ENCODE data around the gene TADA3. TPM values are rescaled to one million over a fixed set of nuclear protein-coding genes. Genes with fewer than 3 reads are reported as not detected.

Gene TADA3
- total and polyA plus RNA-seq, 2 experiments from 2014 or later = 29.1 to 61.7 TPM

DNA sequence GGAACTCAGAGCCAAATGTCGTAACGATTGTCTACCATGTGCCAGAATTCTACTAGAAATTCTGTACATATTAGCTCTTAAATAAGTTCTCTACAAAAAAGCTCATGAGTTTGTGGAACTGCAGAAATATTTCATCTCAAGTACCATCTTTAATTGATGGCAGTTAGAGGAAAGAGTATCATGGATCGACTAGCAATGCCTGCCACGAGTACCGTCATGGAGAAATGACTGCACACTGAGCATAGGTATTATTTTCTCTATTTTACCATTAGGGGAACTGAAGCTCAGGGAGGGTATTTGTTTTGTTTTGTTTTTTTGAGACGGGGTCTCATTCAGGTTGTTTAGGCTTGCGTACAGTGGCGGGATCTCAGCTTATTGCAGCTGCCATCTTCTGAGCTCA, 48.7 kb upstream of the TADA3 start:
- Mint-ChIP-seq H3K9me3 (no peaks in the 10 kb centered on the region; the same call in 2 of the 3 replicates), H3K4me3 (no peak overlapping the region), H3K27me3 (ENCODE audit: insufficient read depth, low read depth, poor library complexity) (peaks cover 17% of the 10 kb centered on the region), H3K36me3 (ENCODE audit: low read depth) (peaks cover 42% of the 10 kb centered on the region), H3K4me1 (peaks cover 4% of the 10 kb centered on the region), H3K27ac (no peak overlapping the region)
- TF ChIP-seq EZH2 (IDR thresholded peaks at IDR 0.05; ENCODE audit: low read depth, unreplicated experiment) = no peak
- TF ChIP-seq ZNF114 (CRISPR knock-in tag; IDR thresholded peaks at IDR 0.05) = no peak
- TF ChIP-seq ZNF462 (CRISPR knock-in tag; IDR thresholded peaks at IDR 0.05) = no peak
- TF ChIP-seq CREB1 (CRISPR knock-in tag; IDR thresholded peaks at IDR 0.05; ENCODE audit: low read depth) = no peak
- TF ChIP-seq, protein P1, sequence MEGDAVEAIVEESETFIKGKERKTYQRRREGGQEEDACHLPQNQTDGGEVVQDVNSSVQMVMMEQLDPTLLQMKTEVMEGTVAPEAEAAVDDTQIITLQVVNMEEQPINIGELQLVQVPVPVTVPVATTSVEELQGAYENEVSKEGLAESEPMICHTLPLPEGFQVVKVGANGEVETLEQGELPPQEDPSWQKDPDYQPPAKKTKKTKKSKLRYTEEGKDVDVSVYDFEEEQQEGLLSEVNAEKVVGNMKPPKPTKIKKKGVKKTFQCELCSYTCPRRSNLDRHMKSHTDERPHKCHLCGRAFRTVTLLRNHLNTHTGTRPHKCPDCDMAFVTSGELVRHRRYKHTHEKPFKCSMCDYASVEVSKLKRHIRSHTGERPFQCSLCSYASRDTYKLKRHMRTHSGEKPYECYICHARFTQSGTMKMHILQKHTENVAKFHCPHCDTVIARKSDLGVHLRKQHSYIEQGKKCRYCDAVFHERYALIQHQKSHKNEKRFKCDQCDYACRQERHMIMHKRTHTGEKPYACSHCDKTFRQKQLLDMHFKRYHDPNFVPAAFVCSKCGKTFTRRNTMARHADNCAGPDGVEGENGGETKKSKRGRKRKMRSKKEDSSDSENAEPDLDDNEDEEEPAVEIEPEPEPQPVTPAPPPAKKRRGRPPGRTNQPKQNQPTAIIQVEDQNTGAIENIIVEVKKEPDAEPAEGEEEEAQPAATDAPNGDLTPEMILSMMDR (conservative IDR thresholded peaks at IDR 0.05; ENCODE audit: low read depth in 2 of 2) = no peak
- TF ChIP-seq POLR2AphosphoS5 (IDR thresholded peaks at IDR 0.05; ENCODE audit: low read depth) = no peak
- no peak for TF ChIP-seq EZH2phosphoT487 (IDR thresholded peaks at IDR 0.05; ENCODE audit: unreplicated experiment)
- Histone ChIP-seq H3K79me2 (replicated peaks; ENCODE audit: insufficient read depth) (peaks cover 6% of the 10 kb centered on the region), H4K20me1 (replicated peaks; ENCODE audit: insufficient read depth) (peaks cover 6% of the 10 kb centered on the region; the same call in 1 of the 2 replicates), H3F3A (replicated peaks; ENCODE audit: low read depth) (peaks cover 16% of the 10 kb centered on the region; the same call in 1 of the 2 replicates), H3K4me2 (no peak overlapping the region), H3K9me2 (ENCODE audit: insufficient read depth) (no peaks in the 10 kb centered on the region), H2AFZ (no peak overlapping the region), H3K27me3 (ENCODE audit: insufficient read depth) (no peaks in the 10 kb centered on the region), H3K36me3 (ENCODE audit: insufficient read depth) (0 out of 2 replicates have a peak, but pooled peaks cover 4% of the 10 kb centered on the region), H3K4me1 (ENCODE audit: insufficient read depth) (peaks cover 10% of the 10 kb centered on the region; the same call in 1 of the 2 replicates), H3K4me3 (no peak overlapping the region), H3K27ac (ENCODE audit: low read depth) (no peak overlapping the region)
- no peak for ATAC-seq
- DNase-seq (ENCODE audit: low spot score) = no peak

Data from GM23338 (cell line).